Measurements from ENCODE around the gene FIZ1.
"Not testable (repeated sequence)": the region's sequence is repeated elsewhere in the genome, so short reads cannot be mapped to it uniquely, and the experiment has no call there.

FIZ1 gene

GRCh38 chr19:55578031-55578760 lies 21.1 kb downstream of the FIZ1 start:
- DNase-seq (ENCODE audit: low read depth, low spot score): no peak

GRCh38 chr19:55576746-55577145 lies 22.6 kb downstream of the FIZ1 start:
- no peak for DNase-seq (ENCODE audit: low read depth, low spot score)

GRCh38 chr19:55573929-55574328 lies 25.4 kb downstream of the FIZ1 start:
- not testable (repeated sequence) for DNase-seq (ENCODE audit: low read depth, low spot score)

- not testable (repeated sequence) for DNase-seq (ENCODE audit: low read depth, low spot score)
These were observed 29.8 kb downstream of the FIZ1 start for GRCh38 chr19:55569477-55569876.

- no peak for DNase-seq (ENCODE audit: low read depth, low spot score)
These were observed 31.5 kb downstream of the FIZ1 start for GRCh38 chr19:55567708-55568328.

- no peak for DNase-seq (ENCODE audit: low read depth, low spot score)
These were observed 32.5 kb downstream of the FIZ1 start for GRCh38 chr19:55566823-55567222.

- peak; percentile 81 for DNase-seq (ENCODE audit: low read depth, low spot score)
These were observed 36.0 kb downstream of the FIZ1 start for GRCh38 chr19:55563261-55563690.

- DNase-seq (ENCODE audit: low read depth, low spot score): no peak
These were observed 39.6 kb downstream of the FIZ1 start for GRCh38 chr19:55559684-55560083.

DNA sequence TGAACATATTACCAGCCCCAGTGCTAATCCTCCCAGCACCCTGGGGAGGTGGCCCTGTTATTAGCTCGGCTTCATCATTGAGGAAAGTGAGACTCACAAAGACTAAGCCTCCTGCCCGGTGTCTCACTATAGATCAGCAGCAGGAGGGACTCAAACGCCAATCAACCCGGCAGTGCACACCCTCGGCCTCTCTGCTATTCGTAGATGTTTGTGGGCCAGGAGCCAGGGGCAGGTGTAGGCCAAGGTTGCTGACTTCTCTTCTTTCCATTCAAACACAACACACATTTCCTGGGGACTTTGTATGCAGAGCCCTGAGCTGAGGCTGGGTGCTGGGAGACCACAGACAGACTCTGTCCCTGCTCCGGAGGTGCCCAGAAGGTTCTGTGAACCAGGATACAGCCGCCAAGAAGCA lies 44.6 kb downstream of the FIZ1 start:
- DNase-seq (ENCODE audit: low read depth, low spot score): no peak

DNA sequence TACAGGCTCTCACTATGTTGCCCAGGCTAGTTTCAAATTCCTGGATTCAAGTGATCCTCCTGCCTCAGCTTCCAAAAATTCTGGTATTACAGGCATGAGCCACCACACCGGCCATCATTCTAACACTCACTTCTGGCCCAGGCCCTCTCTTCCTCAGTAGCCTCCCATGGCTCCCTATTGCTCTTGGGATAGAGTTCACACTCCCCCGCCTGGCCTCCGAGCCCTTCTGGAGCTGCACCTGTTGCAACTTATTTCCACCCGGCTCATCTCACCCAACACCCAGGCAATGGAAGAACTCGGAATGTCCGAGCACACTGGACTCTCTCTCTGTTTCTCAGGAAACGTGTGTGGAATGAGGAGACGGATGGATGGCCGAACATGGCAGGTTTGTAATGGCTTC lies 45.0 kb downstream of the FIZ1 start:
- DNase-seq (ENCODE audit: low read depth, low spot score): no peak

DNA sequence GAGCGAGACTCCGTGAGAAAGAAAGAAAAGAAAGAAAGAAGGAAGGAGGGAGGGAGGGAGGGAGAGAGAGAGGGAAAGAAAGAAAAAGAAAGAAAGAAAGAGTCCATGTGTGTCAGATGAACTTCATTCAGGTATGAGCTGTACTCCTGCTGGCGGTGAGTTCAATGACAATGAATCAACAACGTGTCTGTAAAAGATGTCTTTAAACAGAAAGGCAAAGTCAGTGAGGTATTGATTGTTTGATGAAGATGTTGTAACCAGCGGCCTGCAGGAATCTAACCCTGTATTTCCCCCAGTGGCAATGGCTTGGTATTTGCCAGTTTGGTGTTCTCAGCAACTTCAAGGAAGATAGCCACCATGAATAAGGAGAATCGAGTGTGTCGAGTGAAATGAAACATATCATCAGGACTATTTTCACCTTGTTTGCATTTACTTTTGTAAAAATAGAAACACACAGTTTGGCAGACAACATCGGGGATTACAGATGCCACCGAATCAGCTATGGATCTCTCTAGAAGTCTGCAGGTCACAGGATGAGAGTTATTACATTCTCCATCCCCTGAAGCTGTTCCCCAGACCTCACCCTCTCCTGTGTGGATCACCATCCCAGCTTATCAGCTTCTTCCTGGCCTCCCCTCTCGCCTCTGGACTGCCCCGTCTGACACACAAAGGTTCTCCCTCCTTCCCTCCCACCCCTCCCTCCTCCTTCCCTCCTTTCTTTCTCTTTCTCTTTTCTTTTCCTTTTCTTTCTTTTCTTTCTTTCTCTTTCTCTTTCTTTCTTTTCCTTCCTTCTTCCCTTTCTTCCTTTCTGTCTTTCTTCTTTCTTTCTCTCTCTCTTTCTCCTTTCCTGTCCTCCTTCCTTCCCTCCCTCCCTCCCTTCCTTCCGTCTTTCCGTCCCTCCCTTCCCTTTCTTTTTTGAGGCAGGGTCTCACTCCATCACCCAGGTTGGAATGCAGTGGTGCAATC lies 45.8 kb downstream of the FIZ1 start:
- peak; percentile 43 for DNase-seq (ENCODE audit: low read depth, low spot score)

DNA sequence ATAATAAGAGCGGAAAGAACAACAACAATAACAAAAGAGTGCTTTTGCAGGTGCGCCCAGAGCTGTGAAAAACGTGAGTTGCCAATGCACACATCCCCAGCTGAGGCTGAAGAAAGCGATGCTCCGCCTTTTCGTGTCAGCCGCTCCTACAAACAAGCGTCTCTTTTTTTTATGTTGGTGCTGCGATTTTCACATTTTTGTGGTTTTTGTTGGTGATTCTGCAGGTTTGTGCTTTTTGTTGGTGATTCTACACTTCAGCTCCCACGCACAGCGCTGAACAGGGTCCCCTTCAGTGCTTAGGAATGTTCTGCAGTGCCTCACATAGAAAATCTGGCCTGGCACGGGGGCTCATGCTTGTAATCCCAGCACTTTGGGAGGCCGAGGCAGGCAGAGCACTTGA lies 46.7 kb downstream of the FIZ1 start:
- DNase-seq (ENCODE audit: low read depth, low spot score): peak; percentile 97

DNA sequence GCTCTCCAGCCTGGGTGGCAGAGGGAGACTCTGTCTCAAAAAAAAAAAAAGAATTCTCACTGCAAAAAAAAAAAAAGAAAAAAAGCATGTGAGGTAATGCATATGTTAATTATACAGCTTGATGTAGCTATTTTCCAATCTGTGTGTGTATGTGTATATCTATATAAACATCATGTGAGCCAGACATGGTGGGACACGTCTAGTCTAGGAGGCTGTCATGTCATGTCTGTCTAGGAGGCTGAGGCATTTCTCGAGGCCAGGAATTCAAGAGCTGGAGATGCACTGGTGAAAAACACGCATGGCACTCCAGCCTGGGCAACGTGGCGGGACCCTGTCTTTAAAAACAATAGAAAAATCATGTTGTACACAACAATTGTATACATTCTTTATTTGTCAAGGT lies 47.1 kb downstream of the FIZ1 start:
- no peak for DNase-seq (ENCODE audit: low read depth, low spot score)

- peak; percentile 59 for DNase-seq (ENCODE audit: low read depth, low spot score)
These were observed 49.0 kb downstream of the FIZ1 start for GRCh38 chr19:55550321-55550650.

DNA sequence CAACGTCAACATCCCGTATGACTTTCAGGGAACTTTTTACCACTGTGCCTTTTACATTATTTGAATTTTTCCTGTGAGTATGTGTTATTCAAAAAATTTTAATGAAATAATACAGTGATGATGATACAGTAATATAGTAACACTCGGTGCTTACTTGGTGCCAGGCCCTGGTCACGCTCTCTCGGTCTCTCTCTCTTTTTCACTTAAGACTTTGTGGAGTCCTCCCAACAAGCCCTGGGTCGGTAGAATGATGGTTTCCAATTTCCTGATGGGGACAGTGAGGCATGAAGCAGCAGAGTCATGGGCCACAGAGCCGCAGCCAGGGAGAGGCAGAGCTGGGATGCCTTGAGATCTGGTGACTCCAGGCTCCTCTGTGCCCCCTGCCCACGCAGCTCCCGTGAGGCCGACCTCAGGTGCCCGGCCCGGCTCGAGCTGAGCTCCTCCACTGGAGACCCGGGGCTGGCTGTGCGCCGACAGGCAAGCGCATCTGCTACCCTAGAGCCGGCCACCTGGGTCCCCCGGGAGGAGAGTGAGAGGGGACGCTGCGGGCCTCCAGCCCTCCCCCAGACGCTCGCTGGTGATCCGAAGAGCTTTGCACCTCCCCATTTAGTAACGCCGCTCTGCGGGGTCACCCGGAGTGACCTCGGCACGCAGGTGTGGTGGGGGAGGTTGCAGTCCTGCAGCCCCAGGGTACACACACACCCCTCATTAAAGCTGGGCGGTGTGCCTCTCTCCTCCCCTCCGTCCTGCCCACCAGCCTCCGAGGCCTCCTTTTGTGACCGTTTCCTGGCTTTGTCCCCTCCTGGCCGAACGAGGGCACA lies 49.6 kb downstream of the FIZ1 start:
- DNase-seq (ENCODE audit: low read depth, low spot score): peak; percentile 80

- peak; percentile 66 for DNase-seq (ENCODE audit: low read depth, low spot score)
These were observed 52.3 kb downstream of the FIZ1 start for GRCh38 chr19:55546822-55547614.

DNA sequence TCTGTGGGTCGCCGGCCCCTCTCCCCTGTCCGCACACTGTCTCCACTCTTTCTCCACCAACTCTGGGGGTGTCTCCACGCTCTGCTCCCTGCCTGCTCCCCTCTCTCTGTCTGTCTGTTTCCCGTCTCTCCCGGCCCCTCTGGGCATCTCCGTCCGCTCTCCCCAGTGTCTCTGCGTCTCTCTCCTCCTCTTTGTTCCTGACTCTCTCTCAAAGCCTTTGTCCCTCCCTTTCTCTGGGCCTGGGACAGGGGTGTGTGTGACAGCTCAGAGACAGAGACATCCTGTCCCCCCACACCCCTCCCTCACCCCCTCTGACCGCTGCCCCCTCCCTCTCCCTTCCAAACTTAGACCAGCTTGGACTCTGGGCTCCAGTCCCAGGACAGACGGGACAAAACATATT lies 53.3 kb downstream of the FIZ1 start:
- no peak for DNase-seq (ENCODE audit: low read depth, low spot score)

- no peak for DNase-seq (ENCODE audit: low read depth, low spot score)
These were observed 53.9 kb downstream of the FIZ1 start, which contains the start of gene SBK3 for GRCh38 chr19:55545443-55545842. Gene SBK3, minus strand, starts transcription at chr19:55545543. Its CDS starts 0 bp downstream, at chr19:55545543.

DNA sequence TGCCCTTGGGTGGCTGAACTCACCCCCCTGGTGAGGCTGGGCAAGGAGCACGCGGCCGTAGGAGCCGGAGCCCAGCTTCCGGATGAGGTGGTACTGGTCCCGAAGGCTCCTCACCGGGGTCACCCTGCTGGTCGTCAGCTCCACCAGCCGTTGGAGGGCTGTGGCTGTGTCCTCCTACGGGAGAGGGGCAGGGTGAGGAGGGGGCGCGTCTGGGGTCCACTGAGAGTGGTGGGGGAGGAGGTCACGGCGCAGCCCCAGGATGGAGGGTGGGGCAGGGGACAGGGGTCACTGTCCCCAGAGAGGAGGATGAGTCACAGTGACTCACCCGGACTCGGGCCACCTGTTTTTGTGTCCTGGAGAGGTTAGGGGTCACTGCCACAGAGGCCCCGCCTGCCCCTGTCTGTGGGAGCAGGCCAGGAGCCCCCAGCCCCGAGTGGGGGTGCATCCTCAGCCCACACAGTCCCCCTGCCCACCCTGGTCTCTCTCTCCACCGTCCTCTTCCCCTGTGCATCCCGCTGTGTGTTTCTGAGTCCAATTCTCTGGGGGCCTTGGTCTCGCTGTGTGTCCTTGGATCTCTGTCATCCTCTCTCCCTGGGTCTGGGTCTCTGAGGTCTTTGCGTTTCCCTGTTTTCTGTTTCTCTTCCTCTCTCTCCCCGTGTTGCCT lies 54.4 kb downstream of the FIZ1 start:
- no peak for DNase-seq (ENCODE audit: low read depth, low spot score)

- no peak for DNase-seq (ENCODE audit: low read depth, low spot score)
These were observed 55.3 kb downstream of the FIZ1 start for GRCh38 chr19:55544014-55544413.

Measured in astrocyte of the hippocampus (primary cell).